Endothelial cell of umbilical vein (primary cell): ENCODE measurements around the gene SDK2.

ENCODE experiments used
- EZH2 ChIP-seq: IDR thresholded peaks from 2 replicates; pipeline ENCODE4 v1.6.1; 2012; ENCODE audit warnings: borderline replicate concordance, low read depth, mild to moderate bottlenecking, moderate library complexity, low read length, inconsistent platforms; ENCODE audit not compliant: severe bottlenecking
- FOS ChIP-seq: IDR thresholded peaks from 2 replicates; pipeline ENCODE4 v1.6.1; 2011; ENCODE audit warnings: mild to moderate bottlenecking, low read length, moderate library complexity, borderline replicate concordance; ENCODE audit not compliant: insufficient read depth
- GATA2 ChIP-seq: IDR thresholded peaks from 2 replicates; pipeline ENCODE4 v1.7.0; 2011; ENCODE audit warnings: low read depth, mild to moderate bottlenecking, moderate library complexity, mixed read lengths, low read length; ENCODE audit not compliant: insufficient read length, insufficient read depth
- JUN ChIP-seq: IDR thresholded peaks from 2 replicates; pipeline ENCODE4 v1.6.1; 2011; ENCODE audit warnings: borderline replicate concordance, low read depth; ENCODE audit not compliant: insufficient read length, insufficient read depth
- MAX ChIP-seq: IDR thresholded peaks from 2 replicates; pipeline ENCODE4 v1.6.1; 2011; ENCODE audit not compliant: insufficient read depth, insufficient read length
- MYC ChIP-seq: IDR thresholded peaks from one replicate; pipeline ENCODE4 v1.6.1; 2011; ENCODE audit warnings: mild to moderate bottlenecking, low read depth, low read length
- POLR2A ChIP-seq: IDR thresholded peaks from 2 replicates; pipeline ENCODE4 v1.6.1; 2012; ENCODE audit warnings: low read depth, mild to moderate bottlenecking, control low read depth, low read length
- POLR2AphosphoS5 ChIP-seq: IDR thresholded peaks from 2 replicates; pipeline ENCODE4 v1.6.1; 2012; ENCODE audit warnings: low read depth, mild to moderate bottlenecking, control low read depth, low read length, moderate library complexity; ENCODE audit not compliant: insufficient read depth
- TF ChIP-seq, protein P1 (sequence below), 2 donors: IDR thresholded peaks; 1 replicate in 1 of 2; 2 replicates in 1 of 2; pipeline ENCODE4 v1.5.1; 2011; ENCODE audit warnings: low read length in 2 of 2, mild to moderate bottlenecking in 2 of 2, moderate library complexity in 2 of 2, control low read depth in 1 of 2, inconsistent platforms in 1 of 2, low read depth in 1 of 2; ENCODE audit not compliant: insufficient read depth in 1 of 2; ENCODE audit errors: extremely low read depth in 1 of 2

DNA sequence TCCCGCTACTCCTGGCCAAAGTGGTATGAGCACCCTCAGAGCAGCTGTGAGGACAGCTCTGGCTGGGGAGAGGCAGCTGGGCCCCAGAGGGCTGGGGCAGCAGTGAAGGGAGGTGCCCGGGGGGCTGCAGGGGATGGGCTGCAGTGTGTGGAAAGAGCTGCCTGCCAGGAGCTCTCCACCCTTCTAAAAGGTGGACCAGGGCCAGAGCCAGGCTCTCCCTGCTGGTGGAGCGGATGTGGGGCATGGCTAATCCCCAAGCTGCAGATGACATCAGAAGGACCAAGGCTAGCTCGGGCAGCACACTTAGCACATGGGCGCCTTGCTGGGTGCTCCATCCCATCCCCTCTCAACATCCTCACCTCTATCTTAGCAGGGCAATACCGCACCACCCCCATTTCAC is 103.1 kb downstream of the SDK2 start:
- TF ChIP-seq POLR2A (no peak), MAX (no peak), EZH2 (no peak), POLR2AphosphoS5 (no peak), GATA2 (no peak), MYC (no peak), JUN (no peak), FOS (no peak)
- TF ChIP-seq, protein P1, sequence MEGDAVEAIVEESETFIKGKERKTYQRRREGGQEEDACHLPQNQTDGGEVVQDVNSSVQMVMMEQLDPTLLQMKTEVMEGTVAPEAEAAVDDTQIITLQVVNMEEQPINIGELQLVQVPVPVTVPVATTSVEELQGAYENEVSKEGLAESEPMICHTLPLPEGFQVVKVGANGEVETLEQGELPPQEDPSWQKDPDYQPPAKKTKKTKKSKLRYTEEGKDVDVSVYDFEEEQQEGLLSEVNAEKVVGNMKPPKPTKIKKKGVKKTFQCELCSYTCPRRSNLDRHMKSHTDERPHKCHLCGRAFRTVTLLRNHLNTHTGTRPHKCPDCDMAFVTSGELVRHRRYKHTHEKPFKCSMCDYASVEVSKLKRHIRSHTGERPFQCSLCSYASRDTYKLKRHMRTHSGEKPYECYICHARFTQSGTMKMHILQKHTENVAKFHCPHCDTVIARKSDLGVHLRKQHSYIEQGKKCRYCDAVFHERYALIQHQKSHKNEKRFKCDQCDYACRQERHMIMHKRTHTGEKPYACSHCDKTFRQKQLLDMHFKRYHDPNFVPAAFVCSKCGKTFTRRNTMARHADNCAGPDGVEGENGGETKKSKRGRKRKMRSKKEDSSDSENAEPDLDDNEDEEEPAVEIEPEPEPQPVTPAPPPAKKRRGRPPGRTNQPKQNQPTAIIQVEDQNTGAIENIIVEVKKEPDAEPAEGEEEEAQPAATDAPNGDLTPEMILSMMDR (IDR thresholded peaks at IDR 0.05; ENCODE audit: extremely low read depth in 1 of 2, insufficient read depth in 1 of 2, low read depth in 1 of 2, low read length in 2 of 2) = no peak
